WTC11 (cell line): ENCODE results near the gene NBPF26. TPM values are rescaled to one million over a fixed set of nuclear protein-coding genes. Genes with fewer than 3 reads are reported as not detected.
A peak's percentile ranks its signal among the peaks of the same experiment; 100 is the strongest.
"Not testable (repeated sequence)": the region's sequence is repeated elsewhere in the genome, so short reads cannot be mapped to it uniquely, and the experiment has no call there.

Source experiments
- ATAC-seq: fragments of 200-7000 bp; cut with Tn5 transposase; 2 replicates; pipeline ENCODE4 v1.10.0; 2021; ENCODE audit warnings: mild to moderate bottlenecking, moderate library complexity
- CTCF ChIA-PET: fragments of 300-600 bp; sonication (Branson Sonifier 250); formaldehyde crosslinking; loops from one replicate; lab custom pipeline; 2021; ENCODE audit warnings: antibody characterized with exemption; lab: Charles Lee
- POLR2A ChIA-PET: fragments of 350-600 bp; sonication (Branson Sonifier 250); formaldehyde crosslinking; loops from one replicate; lab custom pipeline; 2021; ENCODE audit warnings: antibody characterized with exemption; lab: Charles Lee
- DNase-seq: peaks from one replicate; pipeline ENCODE4 v3.0.0; 2021; ENCODE audit warnings: low spot score
- H3K27ac Mint-ChIP-seq: 2 replicates; pipeline ENCODE4 v1.8.0; 2021; ENCODE audit warnings: mixed read lengths
- H3K27me3 Mint-ChIP-seq: 2 replicates; pipeline ENCODE4 v1.8.0; 2021; ENCODE audit warnings: low read depth, mild to moderate bottlenecking, moderate library complexity, mixed read lengths
- H3K36me3 Mint-ChIP-seq: 2 replicates; pipeline ENCODE4 v1.8.0; 2021; ENCODE audit warnings: mixed read lengths
- H3K4me1 Mint-ChIP-seq: 2 replicates; pipeline ENCODE4 v1.8.0; 2022; ENCODE audit warnings: mixed read lengths
- H3K4me3 Mint-ChIP-seq: 2 replicates; pipeline ENCODE4 v1.8.0; 2021; ENCODE audit warnings: mild to moderate bottlenecking, moderate library complexity, mixed read lengths
- H3K9me3 Mint-ChIP-seq: 2 replicates; pipeline ENCODE4 v1.8.0; 2021; ENCODE audit warnings: mixed read lengths
- total RNA-seq: library from RNA; stranded (reverse); gene quantifications from 3 replicates; pipeline ENCODE4 v1.2.3, GENCODE V29; 2021
- TF ChIP-seq, protein P1 (sequence below): fragments of 200-600 bp; IDR thresholded peaks from 2 replicates; pipeline ENCODE4 v1.8.0; 2022; ENCODE audit warnings: antibody characterized with exemption

Gene NBPF26
- total RNA-seq, 1 experiment from 2014 or later: 5.7 TPM

DNA sequence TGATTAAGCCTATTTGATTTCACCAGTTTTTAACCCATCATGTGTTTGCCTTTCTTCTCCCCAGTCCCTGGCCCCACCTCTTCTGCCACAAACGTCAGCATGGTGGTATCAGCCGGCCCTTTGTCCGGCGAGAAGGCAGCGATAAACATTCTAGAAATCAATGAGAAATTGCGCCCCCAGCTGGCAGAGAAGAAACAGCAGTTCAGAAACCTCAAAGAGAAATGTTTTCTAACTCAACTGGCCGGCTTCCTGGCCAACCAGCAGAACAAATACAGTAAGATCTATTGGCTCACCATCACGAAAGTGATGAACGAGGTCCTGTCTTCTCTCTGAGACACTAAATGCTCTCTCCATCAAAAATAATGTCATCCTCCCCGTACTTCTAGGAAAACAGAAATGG lies 88.1 kb downstream of the NBPF26 start:
- H3K36me3 Mint-ChIP-seq, H3K27ac Mint-ChIP-seq, POLR2A ChIA-PET, H3K4me1 Mint-ChIP-seq, ATAC-seq, H3K27me3 Mint-ChIP-seq, H3K9me3 Mint-ChIP-seq, CTCF ChIA-PET, H3K4me3 Mint-ChIP-seq: not testable (repeated sequence)
- DNase-seq: peak; percentile 44
- TF ChIP-seq, protein P1, sequence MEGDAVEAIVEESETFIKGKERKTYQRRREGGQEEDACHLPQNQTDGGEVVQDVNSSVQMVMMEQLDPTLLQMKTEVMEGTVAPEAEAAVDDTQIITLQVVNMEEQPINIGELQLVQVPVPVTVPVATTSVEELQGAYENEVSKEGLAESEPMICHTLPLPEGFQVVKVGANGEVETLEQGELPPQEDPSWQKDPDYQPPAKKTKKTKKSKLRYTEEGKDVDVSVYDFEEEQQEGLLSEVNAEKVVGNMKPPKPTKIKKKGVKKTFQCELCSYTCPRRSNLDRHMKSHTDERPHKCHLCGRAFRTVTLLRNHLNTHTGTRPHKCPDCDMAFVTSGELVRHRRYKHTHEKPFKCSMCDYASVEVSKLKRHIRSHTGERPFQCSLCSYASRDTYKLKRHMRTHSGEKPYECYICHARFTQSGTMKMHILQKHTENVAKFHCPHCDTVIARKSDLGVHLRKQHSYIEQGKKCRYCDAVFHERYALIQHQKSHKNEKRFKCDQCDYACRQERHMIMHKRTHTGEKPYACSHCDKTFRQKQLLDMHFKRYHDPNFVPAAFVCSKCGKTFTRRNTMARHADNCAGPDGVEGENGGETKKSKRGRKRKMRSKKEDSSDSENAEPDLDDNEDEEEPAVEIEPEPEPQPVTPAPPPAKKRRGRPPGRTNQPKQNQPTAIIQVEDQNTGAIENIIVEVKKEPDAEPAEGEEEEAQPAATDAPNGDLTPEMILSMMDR: peak; percentile 37; the same call in 1 of the 2 replicates

DNA sequence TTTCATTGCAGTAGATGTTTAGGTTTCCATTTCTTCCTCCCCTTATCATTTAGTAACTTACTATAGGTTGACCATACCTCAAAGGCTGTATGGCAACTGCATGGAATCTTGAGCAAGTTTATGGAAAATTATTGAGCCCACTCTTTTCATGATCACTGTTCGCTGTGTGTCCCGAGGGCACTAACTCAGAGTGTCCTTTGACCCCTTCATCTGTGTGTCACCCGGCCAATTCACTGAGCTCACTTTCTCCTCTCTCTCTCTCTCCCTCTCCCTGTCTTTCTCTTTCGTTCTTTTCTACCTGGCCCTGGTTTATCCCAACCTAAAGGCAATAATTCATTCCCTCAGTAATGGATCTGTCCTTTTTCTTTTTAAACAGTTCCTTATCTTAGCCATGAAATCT lies 101.3 kb downstream of the NBPF26 start:
- CTCF ChIA-PET, H3K36me3 Mint-ChIP-seq, ATAC-seq, DNase-seq, H3K27ac Mint-ChIP-seq, H3K4me3 Mint-ChIP-seq, H3K4me1 Mint-ChIP-seq, POLR2A ChIA-PET, H3K9me3 Mint-ChIP-seq, H3K27me3 Mint-ChIP-seq: not testable (repeated sequence)

DNA sequence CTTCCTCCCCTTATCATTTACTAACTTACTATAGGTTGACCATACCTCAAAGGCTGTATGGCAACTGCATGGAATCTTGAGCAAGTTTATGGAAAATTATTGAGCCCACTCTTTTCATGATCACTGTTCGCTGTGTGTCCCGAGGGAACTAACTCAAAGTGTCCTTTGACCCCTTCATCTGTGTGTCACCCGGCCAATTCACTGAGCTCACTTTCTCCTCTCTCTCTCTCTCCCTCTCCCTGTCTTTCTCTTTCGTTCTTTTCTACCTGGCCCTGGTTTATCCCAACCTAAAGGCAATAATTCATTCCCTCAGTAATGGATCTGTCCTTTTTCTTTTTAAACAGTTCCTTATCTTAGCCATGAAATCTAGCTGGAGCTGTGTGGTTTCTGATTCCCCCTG lies 102.9 kb downstream of the NBPF26 start:
- H3K9me3 Mint-ChIP-seq, H3K4me1 Mint-ChIP-seq, ATAC-seq, H3K27me3 Mint-ChIP-seq, H3K27ac Mint-ChIP-seq, DNase-seq, CTCF ChIA-PET, POLR2A ChIA-PET, H3K36me3 Mint-ChIP-seq, H3K4me3 Mint-ChIP-seq: not testable (repeated sequence)

DNA sequence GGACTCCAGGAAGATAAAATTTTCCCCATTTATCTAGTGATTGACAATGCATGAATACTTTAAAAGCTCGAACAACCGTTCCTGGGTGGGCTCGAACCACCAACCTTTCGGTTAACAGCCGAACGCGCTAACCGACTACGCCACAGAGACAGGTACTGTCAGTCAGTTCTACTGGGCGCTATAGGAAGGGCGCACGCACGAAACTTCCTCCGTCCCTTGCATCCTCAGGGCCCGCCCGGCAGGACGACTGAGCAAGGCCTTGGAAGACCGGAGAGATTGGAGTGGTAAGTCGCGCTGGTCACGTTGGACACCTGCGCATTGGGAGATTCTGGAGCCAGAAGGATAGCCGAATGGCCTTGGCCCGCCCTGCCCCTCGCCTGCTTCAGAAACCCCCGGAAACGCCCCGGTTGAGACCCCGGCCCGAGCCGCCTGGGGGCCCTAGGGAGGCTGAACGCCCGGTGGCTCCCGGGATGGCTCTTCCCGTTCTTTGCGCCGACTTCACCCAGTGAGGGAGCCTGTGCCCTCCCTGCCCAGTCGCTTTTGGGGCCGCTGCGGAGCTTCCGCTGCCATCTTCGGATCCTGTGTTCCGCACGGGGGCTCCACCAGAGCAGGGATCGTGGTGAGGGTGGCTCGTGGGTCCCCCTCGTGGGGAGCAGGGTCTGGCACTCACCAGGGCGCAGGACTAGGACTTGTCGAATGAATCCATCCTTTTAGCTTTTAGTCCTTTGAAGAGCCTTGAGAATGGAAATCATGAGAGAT lies 120.6 kb downstream of the NBPF26 start:
- H3K27me3 Mint-ChIP-seq, H3K4me1 Mint-ChIP-seq: not testable (repeated sequence)
- H3K27ac Mint-ChIP-seq: peak overlapping the region; percentile 82

DNA sequence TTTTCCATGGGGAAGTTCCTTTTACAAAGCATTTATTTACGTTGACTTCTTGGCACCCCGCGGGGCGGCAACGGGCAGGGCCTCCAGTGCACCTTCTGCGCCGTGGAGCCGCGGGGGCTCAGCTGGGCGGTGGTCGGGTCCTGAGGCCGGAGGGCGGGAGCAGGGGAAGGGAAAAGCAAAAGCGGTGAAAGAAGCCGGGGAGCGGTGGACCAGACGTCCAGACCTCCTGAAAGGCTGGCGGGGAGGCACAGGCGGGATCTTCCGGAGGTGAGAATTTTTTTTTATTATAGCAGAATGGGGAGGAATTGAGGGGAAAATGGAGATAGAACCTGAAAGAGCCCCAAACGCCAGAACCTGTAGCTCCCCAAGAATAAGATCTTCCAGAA lies 121.2 kb downstream of the NBPF26 start:
- H3K27me3 Mint-ChIP-seq, H3K27ac Mint-ChIP-seq, ATAC-seq, H3K9me3 Mint-ChIP-seq, H3K36me3 Mint-ChIP-seq, POLR2A ChIA-PET, H3K4me1 Mint-ChIP-seq, CTCF ChIA-PET: not testable (repeated sequence)
- peak overlapping the region; percentile 77 for H3K4me3 Mint-ChIP-seq
- DNase-seq: peak; percentile 11

More for the DNA sequence above, 120.6 kb downstream of the NBPF26 start:
- ATAC-seq, CTCF ChIA-PET, POLR2A ChIA-PET, H3K36me3 Mint-ChIP-seq, H3K9me3 Mint-ChIP-seq: not testable (repeated sequence)
- DNase-seq: peak; percentile 77
- peak overlapping the region; percentile 77 for H3K4me3 Mint-ChIP-seq

DNA sequence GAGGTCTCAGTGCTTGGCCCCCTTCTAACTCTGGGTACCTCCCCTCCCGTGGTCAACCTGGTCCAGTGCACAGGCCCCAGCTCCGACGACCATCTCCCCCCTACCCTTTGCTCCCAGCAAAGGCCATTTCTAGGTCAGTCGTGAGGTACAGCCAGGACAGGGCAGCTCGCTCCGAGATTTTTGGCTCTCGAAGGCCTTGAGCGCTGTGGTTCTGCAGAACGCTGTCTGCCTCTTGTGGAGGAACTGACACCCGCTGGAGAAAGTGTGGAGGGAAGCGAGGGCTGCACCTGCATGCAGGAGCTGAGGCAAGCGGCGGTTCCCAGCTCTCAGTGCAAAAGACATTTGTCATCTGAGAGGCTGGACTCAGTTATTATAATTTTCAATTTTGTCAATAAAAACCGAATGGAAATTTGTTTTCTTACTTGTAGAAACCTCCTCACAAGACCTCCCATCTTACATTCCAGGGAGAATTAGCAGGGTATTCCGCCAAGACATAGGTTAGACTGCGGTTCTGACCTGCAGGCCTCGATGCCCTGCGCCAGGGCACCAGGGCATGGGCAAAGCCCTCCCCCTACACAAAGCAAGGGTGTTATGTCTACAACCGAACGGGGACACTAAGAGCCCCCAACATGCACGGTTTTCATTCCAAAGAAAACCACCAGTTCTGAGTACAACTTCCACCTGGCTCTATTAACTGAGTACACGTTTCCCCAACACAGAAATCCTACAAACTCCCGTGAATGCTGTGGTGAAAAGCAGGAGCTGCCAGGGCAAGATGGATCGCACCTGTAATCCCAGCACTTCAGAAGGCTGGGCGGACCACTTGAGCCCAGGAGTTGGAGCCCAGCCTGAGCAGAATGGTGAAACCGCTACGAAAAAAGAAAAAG lies 125.9 kb downstream of the NBPF26 start:
- H3K36me3 Mint-ChIP-seq, CTCF ChIA-PET, H3K27me3 Mint-ChIP-seq, H3K9me3 Mint-ChIP-seq, H3K4me1 Mint-ChIP-seq, ATAC-seq, DNase-seq, POLR2A ChIA-PET, H3K27ac Mint-ChIP-seq: not testable (repeated sequence)
- peak overlapping the region; percentile 69 for H3K4me3 Mint-ChIP-seq

DNA sequence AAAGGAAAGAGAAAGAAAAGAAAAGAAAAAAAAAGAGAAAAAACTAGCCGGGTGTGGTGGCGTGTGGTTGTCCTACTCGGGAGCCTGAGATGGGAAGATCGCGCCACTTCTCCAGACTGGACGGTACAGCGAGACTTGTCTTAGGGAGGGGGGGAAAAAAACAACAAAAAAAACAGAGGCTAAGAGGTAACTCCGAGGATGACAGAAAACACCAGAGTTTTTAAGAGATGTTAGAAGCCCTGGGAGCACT lies 126.5 kb downstream of the NBPF26 start:
- H3K27me3 Mint-ChIP-seq, DNase-seq, H3K4me1 Mint-ChIP-seq, H3K9me3 Mint-ChIP-seq, ATAC-seq, H3K36me3 Mint-ChIP-seq, POLR2A ChIA-PET, CTCF ChIA-PET: not testable (repeated sequence)
- Mint-ChIP-seq H3K27ac (peak overlapping the region; percentile 98), H3K4me3 (peak overlapping the region; percentile 69)
